Measurements from ENCODE around the gene TBC1D14. TPM values are rescaled to one million over a fixed set of nuclear protein-coding genes. Genes with fewer than 3 reads are reported as not detected.

The TBC1D14 gene
- total and polyA plus RNA-seq, 2 of the 4 experiments (the other 2 are of a cell fraction) = 31.7 to 40.7 TPM

GRCh38 chr4:6986781-6987587 lies 77.4 kb downstream of the TBC1D14 start:
- dilution Hi-C loops (cut with HindIII; ENCODE audit: low sequenced_read_pairs, unreplicated experiment) (no loop called here), in situ Hi-C loops (cut with MboI; ENCODE audit: low sequenced_read_pairs) (no loop called here)
- peak overlapping the region; percentile 77 for H3K56ac ChIP-seq (ENCODE audit: extremely low read depth, insufficient read depth, low read length)
- TF ChIP-seq ELK1 (IDR thresholded peaks at IDR 0.05; ENCODE audit: borderline replicate concordance, low read depth, low read length) (no peak), MXI1 (IDR thresholded peaks at IDR 0.05; ENCODE audit: borderline replicate concordance, low read depth, low read length) (peak; percentile 76; the same call in 1 of the 2 replicates), CHD1 (IDR thresholded peaks at IDR 0.05; ENCODE audit: low read depth, low read length) (no peak), MAZ (IDR thresholded peaks at IDR 0.05; ENCODE audit: borderline replicate concordance, low read depth, low read length) (peak; percentile 95), CEBPB (IDR thresholded peaks at IDR 0.05; ENCODE audit: low read depth, low read length) (no peak), MAFK (IDR thresholded peaks at IDR 0.05; ENCODE audit: low read depth, low read length) (no peak), RCOR1 (IDR thresholded peaks at IDR 0.05; ENCODE audit: insufficient replicate concordance, low read length) (no peak), BHLHE40 (IDR thresholded peaks at IDR 0.05; ENCODE audit: low read depth, low read length) (no peak), NFE2L2 (IDR thresholded peaks at IDR 0.05; ENCODE audit: low read depth, low read length) (no peak), RFX5 (IDR thresholded peaks at IDR 0.05; ENCODE audit: low read depth, low read length) (no peak), RAD21 (IDR thresholded peaks at IDR 0.05; ENCODE audit: low read length) (no peak), SMC3 (IDR thresholded peaks at IDR 0.05; ENCODE audit: low read depth, low read length) (no peak), POLR2A (IDR thresholded peaks at IDR 0.05; ENCODE audit: low read depth, low read length) (no peak; the same call in 1 of the 2 replicates)
- TF ChIP-seq, protein P1, sequence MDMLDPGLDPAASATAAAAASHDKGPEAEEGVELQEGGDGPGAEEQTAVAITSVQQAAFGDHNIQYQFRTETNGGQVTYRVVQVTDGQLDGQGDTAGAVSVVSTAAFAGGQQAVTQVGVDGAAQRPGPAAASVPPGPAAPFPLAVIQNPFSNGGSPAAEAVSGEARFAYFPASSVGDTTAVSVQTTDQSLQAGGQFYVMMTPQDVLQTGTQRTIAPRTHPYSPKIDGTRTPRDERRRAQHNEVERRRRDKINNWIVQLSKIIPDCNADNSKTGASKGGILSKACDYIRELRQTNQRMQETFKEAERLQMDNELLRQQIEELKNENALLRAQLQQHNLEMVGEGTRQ (IDR thresholded peaks at IDR 0.05; ENCODE audit: low read depth, low read length) = peak; percentile 18; the same call in 1 of the 2 replicates

More at GRCh38 chr4:6986781-6987587, 77.4 kb downstream of the TBC1D14 start:
- peak overlapping the region; percentile 95 for H3K4me3 ChIP-seq (ENCODE audit: insufficient read depth, low read depth, low read length)
- H4K91ac ChIP-seq (ENCODE audit: insufficient read depth, low read depth, low read length) = peak overlapping the region; percentile 64
- H3K4me1 ChIP-seq (ENCODE audit: control insufficient read depth, insufficient read depth, low read length) = peaks cover 14% of the 10 kb centered on the region
- peaks cover 31 to 66% of the 10 kb centered on the region in 2 experiments for H3K79me1 ChIP-seq (ENCODE audit: low read depth in 1 of 2, low read length in 2 of 2)
- H3K18ac ChIP-seq (ENCODE audit: low read depth, low read length) = peak overlapping the region; percentile 71
- peak overlapping the region; percentile 95 for H2AK9ac ChIP-seq (replicated peaks; ENCODE audit: low read depth, low read length, poor library complexity)
- H3K27ac ChIP-seq (ENCODE audit: insufficient read depth, low read length) = peak overlapping the region; percentile 87
- peak overlapping the region; percentile 97 for H3K4me2 ChIP-seq (ENCODE audit: low read depth, low read length)
- peak overlapping the region; percentile 29; the same call in 1 of the 3 replicates for H2BK15ac ChIP-seq (ENCODE audit: low read depth, low read length)
- H3K23ac ChIP-seq (ENCODE audit: low read depth, low read length) = peak overlapping the region; percentile 91
- peak overlapping the region; percentile 96 for H3K9ac ChIP-seq (ENCODE audit: low read depth, low read length)
- peak overlapping the region; percentile 44; the same call in 1 of the 2 replicates for H2BK120ac ChIP-seq (ENCODE audit: low read depth, low read length)
- no peaks in the 10 kb centered on the region for H3K9me3 ChIP-seq (ENCODE audit: control insufficient read depth, insufficient read depth, low read length)
- H3K14ac ChIP-seq (replicated peaks; ENCODE audit: low read depth, low read length) = peak overlapping the region; percentile 92
- H2AFZ ChIP-seq (replicated peaks; ENCODE audit: low read length, poor library complexity) = peak overlapping the region; percentile 95
- intact Hi-C loops (cut with micrococcal nuclease) = loop anchor here (1.0 to 10.0 kb wide), 5 partner anchors 45 to 202 kb away; partner anchors contain the start of genes KIAA0232, TADA2B and TBC1D14
- no peaks in the 10 kb centered on the region for H3K27me3 ChIP-seq (ENCODE audit: control insufficient read depth, insufficient read depth, low read length)
- ChIA-PET POLR2A (ENCODE audit: unreplicated experiment) (no interaction called here), CTCF (interaction anchor here (0.6 to 1.6 kb wide), 4 partner anchors 13 to 89 kb away, joined by 3 to 8 read pairs (median 6); no protein-coding TSS in a partner anchor)
- peaks cover 41% of the 10 kb centered on the region for H4K20me1 ChIP-seq (ENCODE audit: insufficient read depth, low read length)
- BruUV-seq (replicated peaks) = no TSS peak
- 0 out of 2 replicates have a peak, but pooled peaks cover 3% of the 10 kb centered on the region for H3K36me3 ChIP-seq (ENCODE audit: control insufficient read depth, insufficient read depth, low read length)
- H4K8ac ChIP-seq (ENCODE audit: low read depth in 2 of 2, low read length in 2 of 2) = peak overlapping the region; percentile 71 to 76; a peak in 3 of 4 replicates
- H4K5ac ChIP-seq (ENCODE audit: low read depth, low read length) = peak overlapping the region; percentile 68
- peak overlapping the region; percentile 79 for H3K4ac ChIP-seq (ENCODE audit: low read depth, low read length)
- H2BK5ac ChIP-seq (ENCODE audit: low read depth, low read length, poor library complexity, severe bottlenecking) = peak overlapping the region; percentile 78
- ATAC-seq (ENCODE audit: low read depth) (peak; percentile 93), DNase-seq (peak; percentile 90)
- 0% methylated on average over 34 of the region's 78 CpGs; no CpG with 5 or more reads in 1 of the 2 experiments for WGBS, 2 experiments (ENCODE audit: extremely low coverage in 2 of 2, insufficient read length in 1 of 2)
- H2AK5ac ChIP-seq (ENCODE audit: low read depth, low read length) = peak overlapping the region; percentile 72
- H2BK20ac ChIP-seq (ENCODE audit: low read depth, low read length) = no peak overlapping the region
- peaks cover 23% of the 10 kb centered on the region for H3K9me1 ChIP-seq (ENCODE audit: insufficient read depth, low read length)
